Mesangial cell (primary cell): ENCODE results near the gene NUBP1. TPM values are rescaled to one million over a fixed set of nuclear protein-coding genes. Genes with fewer than 3 reads are reported as not detected.

Experiments
- total RNA-seq: library from RNA; depleted of rRNA; stranded (reverse); fragments of >200 nt; gene quantifications from 2 replicates; pipeline ENCODE4 v1.2.3, GENCODE V29; 2015

NUBP1 gene
- total RNA-seq, result 24.4 and 26.5 TPM in 2 replicates

GRCh38 chr16:10743610-10744369, at the start of gene NUBP1:
NUBP1 (plus strand) TSS chr16:10743842; CDS start chr16:10743864, 22 bp downstream.

GRCh38 chr16:10694830-10695229, 48.8 kb upstream of the NUBP1 start, which contains the start of gene TEKT5:
TEKT5 (minus strand) TSS chr16:10694930; CDS start chr16:10694873, 57 bp downstream.

DNA sequence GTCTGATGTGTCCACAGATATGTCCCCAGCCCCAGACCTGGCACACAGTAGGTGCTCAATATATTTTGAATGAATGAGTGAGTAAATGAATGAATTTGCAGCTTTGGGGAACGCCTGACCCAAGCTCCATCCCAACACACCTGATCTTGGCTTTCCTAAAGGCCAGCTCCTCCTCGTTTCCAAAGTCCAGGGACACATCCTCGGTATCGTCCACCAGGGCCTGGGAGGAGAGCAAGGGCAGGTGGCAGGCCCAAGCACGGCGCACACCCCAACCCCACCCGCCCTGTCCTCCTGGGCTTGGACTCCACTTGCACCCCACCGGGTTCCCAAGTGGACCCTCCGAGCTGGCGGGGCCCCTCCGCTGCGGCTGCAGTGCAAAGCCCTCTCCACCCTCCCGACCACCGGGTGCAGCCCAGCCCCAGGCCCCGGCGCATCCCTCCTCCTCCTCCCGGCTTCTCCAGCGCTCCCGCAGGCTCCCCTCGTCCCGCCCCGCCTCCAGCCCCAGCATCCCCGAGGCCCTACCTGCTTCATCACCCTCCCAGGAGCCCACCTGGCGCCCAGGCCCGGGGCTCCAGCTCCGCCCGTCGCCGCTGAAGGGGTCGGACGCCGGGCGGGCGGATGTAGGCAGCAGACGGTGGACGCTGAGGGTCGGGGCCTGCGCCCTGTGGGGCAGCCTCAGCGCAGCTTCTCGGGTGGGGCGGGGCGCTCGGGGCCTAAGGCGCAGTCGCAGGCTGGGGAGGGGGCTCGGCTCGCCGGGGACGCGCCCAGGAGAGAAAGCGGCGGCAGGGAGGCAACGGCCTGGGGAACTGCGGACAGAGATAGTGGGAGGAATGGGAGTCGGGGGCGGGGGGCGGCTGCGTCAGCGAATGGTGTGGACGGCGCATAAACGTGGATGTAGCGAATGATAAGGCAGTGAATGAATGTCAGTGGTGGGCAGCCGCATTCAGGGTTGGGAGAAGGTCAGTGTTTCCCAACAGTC, 74.6 kb downstream of the NUBP1 start, which contains the start of gene TVP23A:
Gene TVP23A, minus strand, starts transcription at position 832 of the 979 bp plus-strand sequence. Its CDS starts 301 bp downstream, at position 531.

Other genes starting within 250 kb of the NUBP1 start
- 3.9 and 8.5 TPM in 2 replicates for gene EMP2, start 163.2 kb upstream of the NUBP1 start, total RNA-seq
- 0.25 TPM in 1 of 2 replicates, not detected in the other for gene TEKT5, start 48.9 kb upstream of the NUBP1 start, total RNA-seq
- not detected in 2 replicates for gene TVP23A, start 75.0 kb downstream of the NUBP1 start, total RNA-seq
- gene CIITA, start 133.4 kb downstream of the NUBP1 start, total RNA-seq, result 0.13 TPM in 1 of 2 replicates, not detected in the other
- gene DEXI, start 198.6 kb downstream of the NUBP1 start, total RNA-seq, result 56.5 and 59.5 TPM in 2 replicates
- gene CLEC16A, start 200.7 kb downstream of the NUBP1 start, total RNA-seq, result 14.5 and 24.5 TPM in 2 replicates